Testis (tissue), 2 donors: ENCODE data around the gene AOAH.
"Not testable (repeated sequence)": the region's sequence is repeated elsewhere in the genome, so short reads cannot be mapped to it uniquely, and the experiment has no call there.

Experiments
- POLR2A ChIP-seq: fragments of 450-650 bp; IDR thresholded peaks from one replicate; pipeline ENCODE4 v1.6.1; 2017; ENCODE audit warnings: antibody characterized with exemption, mild to moderate bottlenecking, moderate library complexity
- TF ChIP-seq, protein P1 (sequence below), 3 experiments: fragments of 450-650 bp in 2 of 3; fragments of 200-600 bp in 1 of 3; sonication (generic) in 1 of 3; IDR thresholded peaks; one replicate each; pipeline ENCODE4 v1.5.1; 2016 to 2019; ENCODE audit warnings: antibody characterized with exemption in 3 of 3, mild to moderate bottlenecking in 2 of 3, moderate library complexity in 1 of 3

DNA sequence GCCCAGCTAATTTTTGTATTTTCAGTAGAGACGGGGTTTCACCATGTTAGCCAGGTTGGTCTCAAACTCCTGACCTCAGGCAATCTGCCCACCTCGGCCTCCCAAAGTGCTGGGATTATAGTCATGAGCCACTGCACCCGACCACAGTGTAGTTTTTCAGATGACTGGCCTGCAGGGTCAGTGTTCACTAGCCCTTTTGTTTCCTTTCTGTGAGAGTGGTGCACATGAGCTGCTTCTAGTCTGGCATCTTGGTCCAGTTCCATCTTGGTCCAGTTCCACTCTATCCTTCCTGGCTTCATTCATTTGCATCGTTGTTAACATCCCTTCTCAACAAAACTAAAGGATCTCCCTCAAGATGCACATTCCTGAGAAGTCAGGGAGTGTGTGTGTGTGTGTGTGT is 240.4 kb downstream of the AOAH start:
- TF ChIP-seq, protein P1, sequence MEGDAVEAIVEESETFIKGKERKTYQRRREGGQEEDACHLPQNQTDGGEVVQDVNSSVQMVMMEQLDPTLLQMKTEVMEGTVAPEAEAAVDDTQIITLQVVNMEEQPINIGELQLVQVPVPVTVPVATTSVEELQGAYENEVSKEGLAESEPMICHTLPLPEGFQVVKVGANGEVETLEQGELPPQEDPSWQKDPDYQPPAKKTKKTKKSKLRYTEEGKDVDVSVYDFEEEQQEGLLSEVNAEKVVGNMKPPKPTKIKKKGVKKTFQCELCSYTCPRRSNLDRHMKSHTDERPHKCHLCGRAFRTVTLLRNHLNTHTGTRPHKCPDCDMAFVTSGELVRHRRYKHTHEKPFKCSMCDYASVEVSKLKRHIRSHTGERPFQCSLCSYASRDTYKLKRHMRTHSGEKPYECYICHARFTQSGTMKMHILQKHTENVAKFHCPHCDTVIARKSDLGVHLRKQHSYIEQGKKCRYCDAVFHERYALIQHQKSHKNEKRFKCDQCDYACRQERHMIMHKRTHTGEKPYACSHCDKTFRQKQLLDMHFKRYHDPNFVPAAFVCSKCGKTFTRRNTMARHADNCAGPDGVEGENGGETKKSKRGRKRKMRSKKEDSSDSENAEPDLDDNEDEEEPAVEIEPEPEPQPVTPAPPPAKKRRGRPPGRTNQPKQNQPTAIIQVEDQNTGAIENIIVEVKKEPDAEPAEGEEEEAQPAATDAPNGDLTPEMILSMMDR (IDR thresholded peaks at IDR 0.05): not testable (repeated sequence)
- TF ChIP-seq POLR2A: not testable (repeated sequence)
